ENCODE results near the gene GLI1. TPM values are rescaled to one million over a fixed set of nuclear protein-coding genes. Genes with fewer than 3 reads are reported as not detected.

GLI1 gene
- total RNA-seq, 4 donors from 2014 or later, result 1.0 TPM; not detected in 3

- intact Hi-C loops (cut with DNase I; ENCODE audit: low total_unique reads), result loop anchor here (1.0 to 10.0 kb wide), 8 partner anchors 22 to 242 kb away; partner anchors contain the start of genes OS9 and R3HDM2
These were observed 6.6 kb upstream of the GLI1 start for GRCh38 chr12:57452937-57453509.

GRCh38 chr12:57454213-57454565, 5.4 kb upstream of the GLI1 start:
- H3K27me3 ChIP-seq, result no peaks in the 10 kb centered on the region
- no peak overlapping the region for H3K4me3 ChIP-seq
- H3K9me3 ChIP-seq, result no peaks in the 10 kb centered on the region
- no peaks in the 10 kb centered on the region for H3K36me3 ChIP-seq
- in situ Hi-C loops (cut with MboI; ENCODE audit: low sequenced_read_pairs in 4 of 4), result loop anchor here in 1 of 4 donors (10.0 kb wide), 2 partner anchors 139 to 189 kb away; no protein-coding TSS in a partner anchor
- DNase-seq (no peak), ATAC-seq (no peak)
- TF ChIP-seq CTCF (IDR thresholded peaks at IDR 0.05 in 4 of 5, conservative IDR thresholded peaks at IDR 0.05 in 1 of 5), result no peak
- no peak for TF ChIP-seq POLR2A (IDR thresholded peaks at IDR 0.05)
- peaks cover 38 to 58% of the 10 kb centered on the region in 2 donors for H3K4me1 ChIP-seq
- H3K27ac ChIP-seq, result peak overlapping the region; percentile 81 to 92 (median 82)
- intact Hi-C loops (cut with DNase I; ENCODE audit: low total_unique reads), result loop anchor here (5.0 to 10.0 kb wide), 3 partner anchors 37 to 241 kb away; partner anchors contain the start of gene OS9

More at GRCh38 chr12:57452937-57453509, 6.6 kb upstream of the GLI1 start:
- H3K27ac ChIP-seq, result peak overlapping the region; percentile 81 to 92 (median 90)
- peak; percentile 65 to 82 for DNase-seq
- TF ChIP-seq POLR2A (IDR thresholded peaks at IDR 0.05), result no peak
- TF ChIP-seq CTCF (IDR thresholded peaks at IDR 0.05 in 4 of 5, conservative IDR thresholded peaks at IDR 0.05 in 1 of 5), result peak; percentile 92 to 96 (median 95)
- no peaks in the 10 kb centered on the region for H3K36me3 ChIP-seq
- peak; percentile 68 to 71 for ATAC-seq
- no peaks in the 10 kb centered on the region for H3K27me3 ChIP-seq
- H3K4me3 ChIP-seq, result no peak overlapping the region
- no peaks in the 10 kb centered on the region for H3K9me3 ChIP-seq
- in situ Hi-C loops (cut with MboI; ENCODE audit: low sequenced_read_pairs in 4 of 4), result loop anchor here in 1 of 4 donors (10.0 kb wide), 2 partner anchors 138 to 188 kb away; no protein-coding TSS in a partner anchor
- H3K4me1 ChIP-seq, result peaks cover 31 to 51% of the 10 kb centered on the region in 2 donors

GRCh38 chr12:57454566-57455373, 4.8 kb upstream of the GLI1 start, which contains the start of gene INHBE:
Gene INHBE (plus strand): TSS chr12:57455307. CDS start chr12:57455537, 230 bp downstream.
- peak; percentile 6 to 8 for ATAC-seq
- peak within 1 kb of the TSS in 2 of 4 donors; percentile 5 to 14 for H3K4me3 ChIP-seq
- peak within 1 kb of the TSS; percentile 81 to 92 (median 82) for H3K27ac ChIP-seq
- intact Hi-C loops (cut with DNase I; ENCODE audit: low total_unique reads), result loop anchor here (5.0 to 10.0 kb wide), 4 partner anchors 37 to 240 kb away; partner anchors contain the start of gene OS9
- peaks cover 0 to 1% (median 0%) of the 10 kb centered on the region in 3 donors for H3K27me3 ChIP-seq
- DNase-seq, result peak in 1 of 2 donors; percentile 81
- in situ Hi-C loops (cut with MboI; ENCODE audit: low sequenced_read_pairs in 4 of 4), result loop anchor here in 2 of 4 donors (5.0 to 10.0 kb wide), 3 partner anchors 140 to 190 kb away; no protein-coding TSS in a partner anchor
- no peaks in the 10 kb centered on the region for H3K9me3 ChIP-seq
- peaks cover 40 to 58% of the 10 kb centered on the region in 2 donors for H3K4me1 ChIP-seq
- no peak for TF ChIP-seq CTCF (IDR thresholded peaks at IDR 0.05 in 4 of 5, conservative IDR thresholded peaks at IDR 0.05 in 1 of 5)
- H3K36me3 ChIP-seq, result no peaks in the 10 kb centered on the region

- in situ Hi-C loops (cut with MboI; ENCODE audit: low sequenced_read_pairs in 4 of 4) (loop anchor here in 2 of 4 donors (5.0 to 10.0 kb wide), 3 partner anchors 141 to 191 kb away; no protein-coding TSS in a partner anchor), intact Hi-C loops (cut with DNase I; ENCODE audit: low total_unique reads) (loop anchor here (5.0 to 10.0 kb wide), 2 partner anchors 167 to 239 kb away; partner anchors contain the start of gene OS9)
- Histone ChIP-seq H3K4me1 (peaks cover 46 to 58% of the 10 kb centered on the region in 2 donors), H3K9me3 (no peaks in the 10 kb centered on the region), H3K27me3 (peaks cover 0 to 7% (median 5%) of the 10 kb centered on the region in 3 donors), H3K36me3 (no peaks in the 10 kb centered on the region), H3K4me3 (peak overlapping the region in 2 of 4 donors; percentile 5 to 14), H3K27ac (peak overlapping the region; percentile 81 to 92 (median 82))
- TF ChIP-seq CTCF (IDR thresholded peaks at IDR 0.05 in 4 of 5, conservative IDR thresholded peaks at IDR 0.05 in 1 of 5) (no peak), POLR2A (IDR thresholded peaks at IDR 0.05) (peak; percentile 73)
- ATAC-seq (peak; percentile 21 to 35), DNase-seq (peak in 1 of 2 donors; percentile 79)
These were observed 4.0 kb upstream of the GLI1 start for GRCh38 chr12:57455374-57456144.

Data from gastrocnemius medialis (tissue), 4 donors.